HL-60 (cell line): ENCODE measurements around the gene TRIO.

ENCODE experiments used
- CTCF ChIP-seq: IDR thresholded peaks from one replicate; pipeline ENCODE4 v1.5.1; 2011; ENCODE audit warnings: low read length, control low read depth, inconsistent platforms; ENCODE audit not compliant: insufficient read depth
- GABPA ChIP-seq: IDR thresholded peaks from 2 replicates; pipeline ENCODE4 v1.6.1; 2012; ENCODE audit warnings: low read depth
- POLR2AphosphoS5 ChIP-seq: IDR thresholded peaks from 2 replicates; pipeline ENCODE4 v1.6.1; 2012; ENCODE audit warnings: low read depth
- REST ChIP-seq: IDR thresholded peaks from 2 replicates; pipeline ENCODE4 v1.6.1; 2012; ENCODE audit warnings: low read depth; ENCODE audit not compliant: insufficient replicate concordance
- SPI1 ChIP-seq: IDR thresholded peaks from 2 replicates; pipeline ENCODE4 v1.6.1; 2012; ENCODE audit warnings: low read depth, mild to moderate bottlenecking, borderline replicate concordance

- TF ChIP-seq CTCF (no peak), POLR2AphosphoS5 (no peak), REST (no peak), GABPA (no peak), SPI1 (no peak)
Observed at GRCh38 chr5:14155739-14156138, 12.6 kb downstream of the TRIO start.
